HG03039 (cell line): Measurements from ENCODE around the gene PTCRA.

Experiments
- ATAC-seq: cut with Tn5 transposase; IDR thresholded peaks from one replicate; pipeline ENCODE4 v1.9.1; 2021; ENCODE audit warnings: mild to moderate bottlenecking, moderate library complexity; ENCODE audit not compliant: unreplicated experiment

Gene PTCRA

DNA sequence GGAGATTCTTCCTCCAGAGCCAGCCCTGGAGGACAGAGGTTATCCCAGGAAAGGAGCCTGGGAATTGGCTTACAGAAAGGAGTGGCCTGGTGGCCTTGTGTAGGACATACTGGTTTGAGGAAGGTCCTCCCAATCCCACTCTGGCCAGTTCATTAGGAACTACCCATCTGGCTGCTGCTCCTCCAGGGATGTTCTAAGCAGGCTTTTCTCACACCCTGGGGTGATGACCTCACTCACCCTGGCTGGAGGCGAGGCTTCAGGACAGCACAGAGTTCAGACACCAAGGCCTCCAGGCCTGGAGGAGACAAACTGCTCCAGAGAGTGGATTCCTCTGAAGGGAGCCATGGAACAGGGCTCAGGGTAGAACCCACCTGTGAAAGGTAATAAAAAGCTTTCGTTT, 53.6 kb downstream of the PTCRA start:
- ATAC-seq: no peak

DNA sequence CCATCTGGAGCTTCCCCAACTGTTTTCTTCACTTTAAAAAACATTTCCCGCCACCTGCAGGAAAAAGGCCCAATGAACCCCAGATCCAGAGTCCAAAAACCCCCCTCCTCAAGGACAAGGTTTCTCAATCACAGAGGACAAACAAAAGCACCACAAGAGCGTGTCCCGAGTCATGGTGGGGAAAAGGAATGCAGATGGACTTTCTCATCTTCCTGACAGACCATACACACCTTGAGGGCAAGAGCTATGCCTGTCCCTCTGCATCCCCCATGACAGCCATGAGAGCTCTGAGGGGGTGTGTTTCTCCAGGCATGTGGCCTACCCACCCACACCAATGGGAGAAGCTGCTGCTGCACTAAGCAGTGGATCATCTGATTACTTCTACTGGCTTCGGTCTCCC, 54.1 kb downstream of the PTCRA start:
- no peak for ATAC-seq

DNA sequence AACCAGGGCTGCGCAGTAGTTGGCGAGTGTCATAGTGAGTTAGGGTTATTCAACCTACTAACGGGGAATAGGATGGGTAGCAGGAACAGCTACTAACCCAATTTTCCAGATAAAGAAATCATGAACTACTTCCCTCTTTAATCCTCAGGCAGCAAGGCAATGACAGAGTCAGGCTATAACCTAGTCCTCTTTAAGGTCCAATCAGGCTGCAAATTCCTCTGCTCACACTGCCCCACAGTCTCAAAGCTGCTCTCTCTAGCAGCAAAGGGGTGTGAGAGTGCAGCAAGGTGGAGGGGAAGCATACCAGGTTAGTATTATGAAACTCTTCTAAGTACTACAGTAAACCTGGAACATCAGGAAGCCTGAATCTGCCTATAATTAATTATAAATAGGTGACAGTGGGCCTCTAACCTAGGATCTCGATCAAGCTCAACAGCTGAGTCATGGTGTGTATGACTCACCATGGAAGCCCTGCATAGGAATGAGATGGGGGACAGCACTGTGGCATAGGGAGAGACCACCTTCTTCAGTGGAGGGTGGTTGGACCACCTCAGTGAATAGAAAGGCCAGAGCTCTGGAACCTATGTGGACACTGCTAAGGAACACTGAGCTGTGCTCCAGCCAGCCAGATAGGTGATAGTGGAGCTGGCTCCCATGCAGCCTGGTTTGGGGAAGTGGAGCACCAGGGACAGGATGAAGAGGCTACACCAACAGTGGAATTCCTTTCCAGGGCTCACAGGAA, 55.2 kb downstream of the PTCRA start:
- ATAC-seq: no peak

DNA sequence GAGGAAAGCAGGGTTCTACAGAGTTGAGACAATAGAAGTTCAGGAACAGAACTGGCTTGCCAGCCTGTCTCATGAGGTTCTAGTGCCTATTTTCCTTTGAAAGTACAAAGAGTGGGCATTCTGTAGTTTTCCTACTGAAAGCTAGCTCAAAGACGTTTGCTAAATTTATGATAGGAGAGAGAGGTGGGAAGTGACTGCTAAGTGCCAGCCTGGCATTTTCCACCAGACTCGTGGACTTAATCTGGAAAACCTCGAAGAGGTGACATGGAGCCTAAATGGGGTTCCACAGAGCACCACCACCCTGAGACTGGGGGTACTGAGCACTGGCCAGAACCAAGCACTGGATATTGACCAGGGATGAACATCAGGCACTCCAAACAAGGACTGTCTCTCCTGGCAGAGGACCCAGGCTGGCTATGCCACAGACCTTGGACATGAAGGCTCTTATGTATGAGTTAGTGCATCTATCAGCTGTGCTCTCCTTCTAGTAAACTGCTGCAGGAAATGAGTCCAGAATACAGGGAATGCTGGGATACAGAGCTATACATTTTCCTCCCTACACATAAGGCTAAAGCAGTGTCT, 56.0 kb downstream of the PTCRA start:
- ATAC-seq: no peak

DNA sequence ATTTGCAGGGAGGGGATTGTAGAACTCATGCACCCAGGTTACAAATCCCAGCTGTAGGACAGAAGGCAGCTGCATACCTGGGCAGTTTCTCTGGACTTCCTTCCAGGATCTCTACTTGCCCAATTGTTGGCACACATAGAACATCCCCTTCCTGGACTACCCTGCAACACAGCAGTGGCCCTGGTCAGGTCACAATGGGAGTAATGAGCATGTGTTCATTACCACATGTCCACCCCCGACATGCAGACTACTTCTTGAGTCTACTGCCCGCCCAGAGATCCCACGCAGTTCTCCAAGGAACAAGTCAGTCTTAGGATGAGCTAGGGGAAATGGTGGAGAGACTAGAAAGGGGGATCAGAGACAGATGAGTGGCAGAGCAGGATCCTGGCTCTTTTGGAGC, 58.1 kb downstream of the PTCRA start:
- ATAC-seq: no peak

DNA sequence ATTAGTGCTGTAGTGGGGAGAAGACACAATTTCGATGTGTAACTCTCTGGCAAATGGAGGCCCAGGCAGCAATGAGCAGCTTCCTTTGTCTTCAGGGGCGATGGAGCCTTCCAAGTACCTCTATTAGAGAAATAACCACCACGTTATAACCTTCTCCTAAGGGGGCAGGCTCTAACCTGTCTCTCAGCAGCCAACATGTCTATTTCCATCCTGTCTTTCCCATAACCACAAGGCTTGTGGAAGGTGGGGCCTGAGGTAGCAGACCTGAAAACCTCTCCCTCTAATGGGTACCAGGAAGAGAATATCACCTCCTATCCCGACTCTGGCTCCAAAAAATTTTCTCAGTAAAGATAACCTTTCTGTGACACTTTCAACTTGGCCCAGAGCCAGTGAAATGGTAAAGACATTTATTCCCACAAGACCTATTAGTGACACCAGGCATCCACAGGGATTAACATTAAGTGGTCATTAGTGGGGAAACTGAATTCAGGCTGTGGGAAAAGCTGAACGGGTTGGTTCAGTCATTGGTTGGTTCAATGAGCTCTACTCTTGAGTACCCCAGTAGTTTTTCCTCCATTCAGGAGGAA, 59.2 kb downstream of the PTCRA start:
- no peak for ATAC-seq
